H1 (cell line): ENCODE measurements around the gene XPNPEP3. TPM values are rescaled to one million over a fixed set of nuclear protein-coding genes. Genes with fewer than 3 reads are reported as not detected.

Experiments used
- CTCF ChIA-PET: fragments of 300-600 bp; sonication (Branson Sonifier 250); formaldehyde crosslinking; loops from one replicate; lab custom pipeline; 2021; ENCODE audit not compliant: partially characterized antibody; lab: Charles Lee
- POLR2A ChIA-PET: fragments of 300-600 bp; sonication (Branson Sonifier 250); formaldehyde crosslinking; loops from one replicate; lab custom pipeline; 2021; ENCODE audit warnings: inconsistent platforms; ENCODE audit not compliant: partially characterized antibody; lab: Charles Lee
- DNase-seq, 2 experiments: peaks; one replicate each; pipeline versions ENCODE4 v3.0.0 to v3.0.0-alpha.2; 2010 to 2022; ENCODE audit warnings: low spot score in 2 of 2, low read depth in 1 of 2, mixed read lengths in 1 of 2
- FAIRE-seq: peaks from 2 replicates; lab custom pipeline; 2011; peaks lifted over from hg19 to GRCh38; lab: Jason Lieb, UNC
- H2AFZ ChIP-seq: 2 replicates; pipeline ENCODE4 v1.8.1; 2012; ENCODE audit warnings: low read length, inconsistent platforms
- H2AK5ac ChIP-seq: 2 replicates; pipeline ENCODE4 v1.6.1; 2013; ENCODE audit warnings: low read depth, low read length
- H2BK120ac ChIP-seq: replicated peaks from 2 replicates; pipeline ENCODE3; 2013; ENCODE audit warnings: low read depth, low read length, inconsistent platforms
- H2BK12ac ChIP-seq: 2 replicates; pipeline ENCODE4 v1.6.1; 2013; ENCODE audit warnings: low read depth, low read length
- H2BK15ac ChIP-seq: 2 replicates; pipeline ENCODE4 v1.6.1; 2013; ENCODE audit warnings: low read length
- H2BK20ac ChIP-seq: 2 replicates; pipeline ENCODE4 v1.6.1; 2013; ENCODE audit warnings: low read length
- H2BK5ac ChIP-seq: 2 replicates; pipeline ENCODE4 v1.6.1; 2013; ENCODE audit warnings: low read depth, low read length
- H3K14ac ChIP-seq: 2 replicates; pipeline ENCODE4 v1.6.1; 2013; ENCODE audit warnings: inconsistent platforms; ENCODE audit not compliant: insufficient read length
- H3K18ac ChIP-seq: 2 replicates; pipeline ENCODE4 v1.6.1; 2013; ENCODE audit warnings: low read length; ENCODE audit errors: extremely low read depth
- H3K23ac ChIP-seq: 2 replicates; pipeline ENCODE4 v1.6.1; 2013; ENCODE audit warnings: inconsistent platforms; ENCODE audit not compliant: insufficient read length
- H3K23me2 ChIP-seq: 2 replicates; pipeline ENCODE4 v1.6.1; 2013; ENCODE audit warnings: low read depth, low read length
- H3K27ac ChIP-seq: 2 replicates; pipeline ENCODE4 v1.6.1; 2011; ENCODE audit warnings: low read depth, low read length, inconsistent platforms
- H3K27me3 ChIP-seq, 4 experiments: replicated peaks in 1 of 4; 1 replicate in 1 of 4; 2 replicates in 3 of 4; pipeline versions ENCODE4 v1.6.1 to v1.8.1; 2011 to 2013; ENCODE audit warnings: low read length in 3 of 4, mild to moderate bottlenecking in 3 of 4, inconsistent platforms in 2 of 4, mixed read lengths in 2 of 4, moderate library complexity in 1 of 4; ENCODE audit not compliant: control insufficient read depth in 3 of 4, insufficient read depth in 3 of 4; ENCODE audit errors: extremely low read depth in 1 of 4
- H3K36me3 ChIP-seq, 4 experiments: 2 replicates each; pipeline versions ENCODE4 v1.6.1 to v1.8.1; 2011 to 2013; ENCODE audit warnings: mild to moderate bottlenecking in 4 of 4, low read length in 3 of 4, moderate library complexity in 2 of 4, control low read depth in 1 of 4, inconsistent platforms in 1 of 4; ENCODE audit not compliant: insufficient read depth in 4 of 4, control insufficient read depth in 2 of 4
- H3K4ac ChIP-seq: replicated peaks from 2 replicates; pipeline ENCODE3; 2013; ENCODE audit warnings: low read length, low read depth, mixed read lengths, inconsistent platforms; ENCODE audit not compliant: insufficient read length
- H3K4me1 ChIP-seq, 4 experiments: replicated peaks in 1 of 4; 1 replicate in 1 of 4; 2 replicates in 3 of 4; pipeline versions ENCODE4 v1.6.1 to v1.8.1; 2011 to 2013; ENCODE audit warnings: low read length in 3 of 4, inconsistent platforms in 2 of 4, mixed read lengths in 1 of 4; ENCODE audit not compliant: insufficient read depth in 4 of 4, control insufficient read depth in 3 of 4
- H3K4me2 ChIP-seq, 2 experiments: 2 replicates each; pipeline versions ENCODE4 v1.6.1 to v1.8.1; 2011 to 2013; ENCODE audit warnings: low read depth in 2 of 2, low read length in 2 of 2, control low read depth in 1 of 2, inconsistent platforms in 1 of 2, mild to moderate bottlenecking in 1 of 2; ENCODE audit not compliant: insufficient read depth in 1 of 2
- H3K4me3 ChIP-seq, 4 experiments: fragments of 200-600, 300-600 bp in 1 of 4; sonication (generic), shearing (Covaris generic), sonication (Bioruptor Twin) in 1 of 4; 2 replicates each; pipeline versions ENCODE4 v1.5.1 to v1.8.1; 2011 to 2016; ENCODE audit warnings: low read length in 4 of 4, low read depth in 3 of 4, control low read depth in 2 of 4, inconsistent platforms in 2 of 4, mild to moderate bottlenecking in 2 of 4, mixed read lengths in 1 of 4, moderate library complexity in 1 of 4; ENCODE audit not compliant: insufficient read depth in 2 of 4; ENCODE audit errors: extremely low read depth in 1 of 4
- H3K56ac ChIP-seq: replicated peaks from 2 replicates; pipeline ENCODE3; 2013; ENCODE audit warnings: low read depth, mild to moderate bottlenecking, mixed read lengths, low read length, inconsistent platforms; ENCODE audit not compliant: insufficient read length
- H3K79me1 ChIP-seq: 2 replicates; pipeline ENCODE4 v1.6.1; 2013; ENCODE audit warnings: low read depth, low read length, control low read depth
- H3K79me2 ChIP-seq, 2 experiments: 2 replicates each; pipeline versions ENCODE4 v1.6.1 to v1.8.1; 2012 to 2013; ENCODE audit warnings: low read length in 2 of 2, mild to moderate bottlenecking in 2 of 2, inconsistent platforms in 1 of 2; ENCODE audit not compliant: insufficient read depth in 2 of 2, control insufficient read depth in 1 of 2
- H3K9ac ChIP-seq, 4 experiments: replicated peaks in 1 of 4; 1 replicate in 1 of 4; 2 replicates in 3 of 4; pipeline versions ENCODE4 v1.6.1 to v1.8.1; 2011 to 2013; ENCODE audit warnings: low read depth in 3 of 4, low read length in 3 of 4, control low read depth in 2 of 4, mild to moderate bottlenecking in 2 of 4, moderate library complexity in 2 of 4, inconsistent platforms in 1 of 4; ENCODE audit errors: extremely low read depth in 1 of 4
- H3K9me3 ChIP-seq, 2 experiments: 2 replicates each; pipeline versions ENCODE4 v1.6.1 to v1.8.1; 2012 to 2013; ENCODE audit warnings: mild to moderate bottlenecking in 2 of 2, moderate library complexity in 2 of 2, control low read depth in 1 of 2, inconsistent platforms in 1 of 2, low read depth in 1 of 2, low read length in 1 of 2, mixed read lengths in 1 of 2; ENCODE audit not compliant: insufficient read depth in 2 of 2
- H4K20me1 ChIP-seq, 2 experiments: replicated peaks in 1 of 2; 2 replicates each; pipeline versions ENCODE3 to v1.8.1; 2011 to 2013; ENCODE audit warnings: inconsistent platforms in 2 of 2, low read length in 2 of 2, mild to moderate bottlenecking in 1 of 2; ENCODE audit not compliant: insufficient read depth in 2 of 2, control insufficient read depth in 1 of 2
- H4K5ac ChIP-seq: 2 replicates; pipeline ENCODE4 v1.6.1; 2013; ENCODE audit warnings: low read length, low read depth, mixed read lengths, inconsistent platforms; ENCODE audit not compliant: insufficient read length
- H4K8ac ChIP-seq: 2 replicates; pipeline ENCODE4 v1.8.0; 2013; ENCODE audit warnings: mild to moderate bottlenecking, moderate library complexity, low read length, inconsistent platforms; ENCODE audit not compliant: insufficient read depth; ENCODE audit errors: extremely low read depth
- H4K91ac ChIP-seq: replicated peaks from 2 replicates; pipeline ENCODE3; 2013; ENCODE audit warnings: low read length, mixed read lengths, inconsistent platforms; ENCODE audit not compliant: insufficient read length
- KDM5A ChIP-seq: fragments of 200-600 bp; IDR thresholded peaks from 2 replicates; pipeline ENCODE4 v1.7.1; 2012; ENCODE audit warnings: mild to moderate bottlenecking, low read length, inconsistent platforms, mixed read lengths
- MAFK ChIP-seq: IDR thresholded peaks from 2 replicates; pipeline ENCODE4 v1.6.1; 2012; ENCODE audit warnings: low read depth, mild to moderate bottlenecking, improper control_type of control experiment, low read length
- NRF1 ChIP-seq: IDR thresholded peaks from 2 replicates; pipeline ENCODE4 v1.6.1; 2011; ENCODE audit warnings: mild to moderate bottlenecking, low read depth, low read length, improper control_type of control experiment
- PHF8 ChIP-seq: fragments of 200-600 bp; sonication (generic); conservative IDR thresholded peaks from 2 replicates; pipeline ENCODE4 v1.7.1; 2012; ENCODE audit warnings: low read depth, mild to moderate bottlenecking, inconsistent platforms, low read length, moderate library complexity
- POU5F1 ChIP-seq: IDR thresholded peaks from 2 replicates; pipeline ENCODE4 v1.6.1; 2011; ENCODE audit warnings: low read depth, mild to moderate bottlenecking, low read length, moderate library complexity
- SP4 ChIP-seq: IDR thresholded peaks from 2 replicates; pipeline ENCODE4 v1.6.1; 2012; ENCODE audit warnings: low read length, inconsistent platforms
- SUZ12 ChIP-seq: fragments of 200-600 bp; sonication (generic); IDR thresholded peaks from 2 replicates; pipeline ENCODE4 v1.6.1; 2012; ENCODE audit warnings: mild to moderate bottlenecking, inconsistent platforms, low read length, moderate library complexity, mixed read lengths
- TEAD4 ChIP-seq: IDR thresholded peaks from 2 replicates; pipeline ENCODE4 v1.6.1; 2012; ENCODE audit warnings: low read depth, low read length, inconsistent platforms, mixed read lengths
- WGBS, 2 experiments: shearing (Covaris generic) in 1 of 2; methylation state at CpG; one replicate each; pipeline versions ENCODE4 v1.1.6 to v1.1.7; 2013 to 2015; ENCODE audit warnings: low lambda C conversion rate in 2 of 2, mixed read lengths in 2 of 2, inconsistent platforms in 1 of 2, low coverage in 1 of 2, missing lambda C conversion rate in 1 of 2; ENCODE audit not compliant: insufficient replicate concordance in 2 of 2, insufficient coverage in 1 of 2, insufficient read length in 1 of 2; ENCODE audit errors: extremely low coverage in 1 of 2, missing lambda C conversion rate in 1 of 2; 5-methylcytosine and 5-hydroxymethylcytosine counted together
- polyA plus RNA-seq, 7 experiments: library from polyadenylated mRNA; depleted of rRNA in 3 of 7; stranded (reverse) in 5 of 7; unstranded in 2 of 7; fragments of >200 nt in 5 of 7; fragments of 200-250 nt in 2 of 7; gene quantifications; 1 replicate in 5 of 7; 2 replicates in 1 of 7; 4 replicates in 1 of 7; pipeline versions ENCODE4 v1.2.1 to v1.2.3, GENCODE V29; 2011 to 2013; ENCODE audit warnings: missing spikeins in 2 of 7, mixed read lengths in 2 of 7
- total RNA-seq: library from RNA; stranded (reverse); fragmentation: NEBNext Ultra II Directional; extraction: Animal tissue kit (Norgen Biotek cat#: 25700); gene quantifications from 2 replicates; pipeline ENCODE4 v1.2.1, GENCODE V29; 2021

Gene XPNPEP3
- total and polyA plus RNA-seq, 2 of the 8 experiments (the other 6 are each of a cell fraction or from before 2014, with no cell fraction given) = 25.8 to 29.2 TPM

DNA sequence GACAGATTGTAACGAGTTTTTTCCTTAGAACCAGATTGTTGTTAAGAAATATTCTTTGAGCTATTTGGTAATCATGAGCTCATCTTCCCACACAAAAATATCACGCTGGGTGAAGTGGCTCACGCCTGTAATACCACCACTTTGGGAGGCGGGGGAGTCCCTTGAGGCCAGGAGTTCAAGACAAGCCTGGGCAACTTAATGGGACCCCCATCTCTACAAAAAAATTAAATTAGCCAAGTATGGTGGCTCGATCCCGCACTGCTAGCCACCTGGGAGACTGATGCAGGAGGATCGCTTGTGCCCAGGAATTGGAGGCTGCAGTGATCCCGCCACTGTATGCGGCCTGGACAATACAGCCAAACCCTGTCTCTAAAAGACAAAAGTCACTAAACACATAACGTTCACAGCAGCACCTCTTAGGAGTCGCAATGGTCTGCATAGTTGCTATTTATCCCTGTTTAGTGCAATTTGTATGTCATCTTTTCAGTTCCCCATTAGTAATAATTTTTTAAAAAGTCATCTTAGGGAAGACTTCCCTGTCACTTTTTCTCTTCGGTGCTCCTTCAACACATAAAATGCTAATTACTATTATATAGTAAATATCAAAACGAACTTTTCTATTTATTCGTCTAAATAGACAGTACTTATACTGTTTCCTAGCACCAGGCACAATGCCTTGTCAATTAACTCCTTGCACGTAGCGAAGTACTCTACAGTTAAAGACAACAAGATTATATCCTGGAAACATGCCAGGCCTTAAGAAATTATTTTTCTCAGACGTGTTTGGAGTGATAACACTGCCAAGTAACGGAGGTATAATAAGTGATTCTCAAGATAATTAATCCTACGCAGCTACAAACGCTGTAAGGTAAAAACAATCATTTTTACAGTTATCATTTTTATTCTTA lies 1.6 kb upstream of the XPNPEP3 start:
- H3K36me3 ChIP-seq = peaks cover 0 to 10% (median 0%) of the 10 kb centered on the region in 4 experiments; a peak in 3 of 8 replicates
- H3K79me1 ChIP-seq = no peaks in the 10 kb centered on the region; the same call in 1 of the 2 replicates
- no peak overlapping the region for H2AK5ac ChIP-seq
- no peak overlapping the region for H4K91ac ChIP-seq
- H3K27ac ChIP-seq = peak overlapping the region; percentile 98; the same call in 1 of the 2 replicates
- H2AFZ ChIP-seq = no peak overlapping the region
- ChIA-PET CTCF (interaction anchor here (1.0 to 1.5 kb wide), 2 partner anchors 37 to 172 kb away, joined by 3 read pairs; partner anchors contain the start of gene SLC25A17), POLR2A (interaction anchor here (0.6 to 4.9 kb wide), 9 partner anchors 9 to 147 kb away, joined by 3 to 24 read pairs (median 4); no protein-coding TSS in a partner anchor)
- H2BK5ac ChIP-seq = no peak overlapping the region
- H4K8ac ChIP-seq = no peak overlapping the region
- no peak for FAIRE-seq
- peaks cover 40 to 91% of the 10 kb centered on the region in 2 experiments for H3K79me2 ChIP-seq
- peaks cover 0 to 6% (median 0%) of the 10 kb centered on the region in 4 experiments; a peak in 2 of 7 replicates for H3K4me1 ChIP-seq
- H3K4me2 ChIP-seq = peak overlapping the region; percentile 68 to 79
- no peak overlapping the region for H3K4ac ChIP-seq
- H3K23ac ChIP-seq = no peak overlapping the region
- no peak overlapping the region for H2BK120ac ChIP-seq
- no peak overlapping the region for H3K18ac ChIP-seq
- no peak overlapping the region; the same call in 1 of the 2 replicates for H2BK12ac ChIP-seq
- peaks cover 2 to 8% of the 10 kb centered on the region in 2 experiments for H4K20me1 ChIP-seq
- no peak overlapping the region for H2BK15ac ChIP-seq
- H3K9me3 ChIP-seq = no peaks in the 10 kb centered on the region
- no peak overlapping the region for H4K5ac ChIP-seq
- TF ChIP-seq TEAD4 (no peak), MAFK (no peak), PHF8 (no peak), SUZ12 (no peak), KDM5A (no peak), POU5F1 (no peak), SP4 (no peak), NRF1 (peak; percentile 2; the same call in 1 of the 2 replicates)
- H2BK20ac ChIP-seq = no peak overlapping the region
- DNase-seq = no peak
- H3K23me2 ChIP-seq = peaks cover 8% of the 10 kb centered on the region
- H3K27me3 ChIP-seq = no peaks in the 10 kb centered on the region
- no peak overlapping the region for H3K14ac ChIP-seq
- peak overlapping the region; percentile 58 to 99 (median 92); a peak in 6 of 7 replicates for H3K9ac ChIP-seq
- no peak overlapping the region for H3K56ac ChIP-seq
- H3K4me3 ChIP-seq = peak overlapping the region; percentile 98 to 99 (median 98)
- 60% methylated on average over 20 of the region's 20 CpGs; no CpG with 5 or more reads in 1 of the 2 experiments for WGBS, 2 experiments
